ENCODE measurements around the gene ARHGAP10.

The ARHGAP10 gene

DNA sequence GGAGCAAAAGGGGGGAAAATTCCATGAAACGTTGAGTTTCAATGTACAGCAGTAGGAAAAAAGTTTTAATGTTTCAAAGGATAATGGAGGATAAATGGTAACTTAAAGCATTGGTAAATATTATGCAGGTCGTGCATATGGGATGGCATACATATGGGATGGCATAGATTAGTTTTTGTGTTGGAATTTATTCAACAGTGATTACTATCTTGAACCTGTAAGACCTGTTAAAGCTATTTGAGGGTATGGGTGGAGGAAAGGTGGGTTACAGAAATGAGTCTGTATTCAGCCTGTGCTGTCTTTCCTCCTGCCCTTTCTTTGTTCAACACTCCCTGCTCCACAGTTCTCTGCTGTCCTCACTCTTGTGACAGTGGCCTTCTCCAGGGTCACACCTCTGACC, 54.6 kb downstream of the ARHGAP10 start:
- TF ChIP-seq, protein P1, sequence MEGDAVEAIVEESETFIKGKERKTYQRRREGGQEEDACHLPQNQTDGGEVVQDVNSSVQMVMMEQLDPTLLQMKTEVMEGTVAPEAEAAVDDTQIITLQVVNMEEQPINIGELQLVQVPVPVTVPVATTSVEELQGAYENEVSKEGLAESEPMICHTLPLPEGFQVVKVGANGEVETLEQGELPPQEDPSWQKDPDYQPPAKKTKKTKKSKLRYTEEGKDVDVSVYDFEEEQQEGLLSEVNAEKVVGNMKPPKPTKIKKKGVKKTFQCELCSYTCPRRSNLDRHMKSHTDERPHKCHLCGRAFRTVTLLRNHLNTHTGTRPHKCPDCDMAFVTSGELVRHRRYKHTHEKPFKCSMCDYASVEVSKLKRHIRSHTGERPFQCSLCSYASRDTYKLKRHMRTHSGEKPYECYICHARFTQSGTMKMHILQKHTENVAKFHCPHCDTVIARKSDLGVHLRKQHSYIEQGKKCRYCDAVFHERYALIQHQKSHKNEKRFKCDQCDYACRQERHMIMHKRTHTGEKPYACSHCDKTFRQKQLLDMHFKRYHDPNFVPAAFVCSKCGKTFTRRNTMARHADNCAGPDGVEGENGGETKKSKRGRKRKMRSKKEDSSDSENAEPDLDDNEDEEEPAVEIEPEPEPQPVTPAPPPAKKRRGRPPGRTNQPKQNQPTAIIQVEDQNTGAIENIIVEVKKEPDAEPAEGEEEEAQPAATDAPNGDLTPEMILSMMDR (IDR thresholded peaks at IDR 0.05; ENCODE audit: control extremely low read depth, extremely low read depth, low read depth, missing control alignments): no peak

DNA sequence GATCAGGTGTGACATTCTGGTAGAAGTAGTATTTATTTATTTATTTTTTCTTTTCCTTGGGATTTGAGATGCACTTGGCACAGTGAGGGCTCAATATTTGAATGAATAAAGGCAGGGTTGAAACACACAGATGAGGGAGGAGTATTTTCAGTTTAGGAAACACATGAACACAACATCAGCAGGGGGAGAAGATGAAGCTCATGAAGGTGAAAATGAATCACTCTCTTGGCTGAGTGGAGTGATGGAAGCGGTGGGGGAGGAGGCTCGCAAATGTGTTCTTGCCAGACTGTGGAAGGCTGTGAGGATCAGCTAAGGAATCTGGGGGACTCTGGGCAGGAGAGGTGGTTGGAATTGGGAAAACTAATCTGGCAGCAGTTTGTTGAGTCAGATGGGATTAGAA, 55.3 kb downstream of the ARHGAP10 start:
- ChIA-PET POLR2A (no interaction called here), CTCF (interaction anchor here (1.0 to 5.7 kb wide), 5 partner anchors 8 to 80 kb away, joined by 3 to 43 read pairs (median 12); no protein-coding TSS in a partner anchor)
- TF ChIP-seq, protein P1 (IDR thresholded peaks at IDR 0.05; ENCODE audit: control extremely low read depth, extremely low read depth, low read depth, missing control alignments): no peak
- no peak for DNase-seq (ENCODE audit: extremely low spot score)

More for the DNA sequence above, 54.6 kb downstream of the ARHGAP10 start:
- DNase-seq (ENCODE audit: extremely low spot score): no peak
- ChIA-PET POLR2A (no interaction called here), CTCF (interaction anchor here (0.8 to 5.7 kb wide), 11 partner anchors 9 to 80 kb away, joined by 3 to 43 read pairs (median 3); no protein-coding TSS in a partner anchor)

DNA sequence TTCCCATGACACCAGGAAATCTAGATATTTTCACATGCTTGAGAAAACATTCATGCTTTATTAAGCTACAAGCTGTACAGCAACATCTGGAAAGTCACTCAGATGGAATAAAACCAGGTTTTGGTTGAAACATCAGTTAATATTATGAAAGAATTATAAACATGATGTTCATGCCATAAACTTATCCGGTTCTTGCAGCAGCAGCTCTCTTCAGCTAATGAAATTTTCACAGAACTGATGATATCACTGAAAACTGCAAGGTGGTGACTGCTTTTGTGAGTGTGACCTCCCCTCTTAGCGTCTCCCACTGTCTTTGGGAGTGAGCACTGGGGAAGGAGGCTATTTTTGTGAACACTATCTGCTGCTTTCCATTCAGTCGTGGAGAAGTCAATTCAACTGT, 56.9 kb downstream of the ARHGAP10 start:
- TF ChIP-seq, protein P1 (IDR thresholded peaks at IDR 0.05; ENCODE audit: control extremely low read depth, extremely low read depth, low read depth, missing control alignments): no peak
- POLR2A ChIA-PET: no interaction called here
- CTCF ChIA-PET: interaction anchor here (1.0 to 5.7 kb wide), 8 partner anchors 9 to 81 kb away, joined by 3 to 43 read pairs (median 4); partner anchors contain the start of gene ARHGAP10

DNA sequence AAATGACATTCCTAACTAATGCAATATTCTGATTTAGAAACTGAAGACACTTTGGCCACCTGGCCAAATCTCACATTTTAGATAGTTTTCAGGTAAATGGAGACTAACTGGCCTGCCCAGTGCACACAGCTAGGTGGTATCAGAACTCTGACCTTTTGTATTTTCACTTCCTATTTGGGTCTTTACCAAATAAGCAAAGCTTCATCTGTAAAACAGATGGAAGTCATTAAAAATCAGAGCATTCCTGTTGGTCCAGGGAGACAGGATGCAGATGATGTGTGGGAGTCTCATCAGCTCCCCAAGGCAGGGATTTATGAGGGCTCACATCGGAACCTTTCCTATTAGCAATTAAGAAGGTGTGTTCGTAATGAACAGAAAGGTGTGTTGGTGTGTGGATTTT, 57.7 kb downstream of the ARHGAP10 start:
- POLR2A ChIA-PET: no interaction called here
- CTCF ChIA-PET: interaction anchor here (1.0 to 5.7 kb wide), 8 partner anchors 10 to 82 kb away, joined by 3 to 43 read pairs (median 4); partner anchors contain the start of gene ARHGAP10
- no peak for DNase-seq (ENCODE audit: extremely low spot score)
- TF ChIP-seq, protein P1 (IDR thresholded peaks at IDR 0.05; ENCODE audit: control extremely low read depth, extremely low read depth, low read depth, missing control alignments): no peak

More for the DNA sequence above, 56.9 kb downstream of the ARHGAP10 start:
- no peak for DNase-seq (ENCODE audit: extremely low spot score)

DNA sequence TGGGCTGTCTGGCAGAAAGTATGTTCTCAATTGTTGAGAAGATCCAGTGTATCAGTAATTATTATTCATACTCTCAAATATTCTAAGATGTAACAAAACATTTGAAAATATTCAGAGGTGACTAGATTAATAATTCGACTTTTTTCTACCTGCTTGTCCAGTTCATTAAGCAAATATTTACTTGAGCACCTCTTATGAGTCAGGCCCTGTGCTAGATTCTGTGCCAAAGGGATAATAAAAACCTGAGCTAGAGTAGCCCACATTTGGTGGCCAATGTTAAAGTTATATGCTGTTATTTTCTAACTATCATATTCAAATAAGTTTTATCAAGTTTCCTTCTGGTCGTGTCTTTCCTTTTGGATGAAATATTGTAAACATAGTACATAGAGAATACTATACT, 58.5 kb downstream of the ARHGAP10 start:
- DNase-seq (ENCODE audit: extremely low spot score): no peak
- TF ChIP-seq, protein P1 (IDR thresholded peaks at IDR 0.05; ENCODE audit: control extremely low read depth, extremely low read depth, low read depth, missing control alignments): no peak
- CTCF ChIA-PET: interaction anchor here (1.5 to 3.1 kb wide), 3 partner anchors 11 to 69 kb away, joined by 3 to 14 read pairs (median 4); no protein-coding TSS in a partner anchor
- POLR2A ChIA-PET: no interaction called here

DNA sequence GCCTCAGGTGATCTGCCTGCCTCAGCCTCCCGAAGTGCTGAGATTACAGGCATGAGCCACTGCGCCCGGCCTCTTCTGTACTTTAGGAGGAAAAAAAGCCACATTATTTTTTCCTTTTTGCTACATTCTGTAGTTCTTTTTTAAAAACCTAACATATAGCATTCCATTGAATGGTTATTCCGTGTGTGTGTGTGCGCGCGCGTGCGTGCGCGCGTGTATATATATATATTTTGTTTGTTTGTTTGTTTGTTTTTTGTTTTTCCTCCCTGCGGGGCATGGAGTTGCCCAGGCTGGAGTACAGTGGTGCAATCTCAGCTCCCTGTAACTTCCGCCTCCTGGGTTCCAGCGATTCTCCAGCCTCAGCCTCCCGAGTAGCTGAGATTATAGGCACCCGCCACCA, 59.5 kb downstream of the ARHGAP10 start:
- ChIA-PET CTCF (interaction anchor here (1.4 to 3.1 kb wide), 6 partner anchors 11 to 75 kb away, joined by 3 to 14 read pairs (median 6); no protein-coding TSS in a partner anchor), POLR2A (no interaction called here)
- no peak for DNase-seq (ENCODE audit: extremely low spot score)
- TF ChIP-seq, protein P1 (IDR thresholded peaks at IDR 0.05; ENCODE audit: control extremely low read depth, extremely low read depth, low read depth, missing control alignments): no peak

Measured in GM10248 (cell line).